ENCODE measurements around the gene KASH5.

DNA sequence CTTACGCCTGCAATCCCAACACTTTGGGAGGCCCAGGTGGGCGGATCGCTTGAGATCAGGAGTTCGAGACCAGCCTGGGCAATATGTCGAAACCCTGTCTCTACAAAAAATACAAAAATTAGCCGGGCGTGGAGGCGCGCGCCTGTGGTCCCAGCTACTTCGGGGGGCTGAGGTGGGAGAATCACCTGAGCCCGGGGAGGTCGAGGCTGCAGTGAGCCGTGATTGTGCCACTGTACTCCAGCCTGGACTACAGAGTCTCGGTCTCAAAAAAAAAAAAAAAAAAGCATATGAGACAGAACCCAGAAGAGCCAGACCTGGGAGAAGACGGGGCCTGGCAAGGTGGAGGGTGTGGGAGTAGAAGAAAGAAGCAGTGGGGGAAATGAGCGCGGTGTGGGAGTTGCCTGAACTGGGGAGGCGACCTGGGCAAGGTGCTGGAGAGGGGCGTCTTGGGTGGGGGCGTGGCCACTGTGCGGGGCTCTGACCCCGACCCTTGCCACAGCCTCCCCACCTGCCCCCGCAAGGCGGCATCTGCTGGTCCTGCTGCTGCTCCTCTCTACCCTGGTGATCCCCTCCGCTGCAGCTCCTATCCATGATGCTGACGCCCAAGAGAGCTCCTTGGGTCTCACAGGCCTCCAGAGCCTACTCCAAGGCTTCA, 23.8 kb upstream of the KASH5 start:
- TF ChIP-seq, protein P1, sequence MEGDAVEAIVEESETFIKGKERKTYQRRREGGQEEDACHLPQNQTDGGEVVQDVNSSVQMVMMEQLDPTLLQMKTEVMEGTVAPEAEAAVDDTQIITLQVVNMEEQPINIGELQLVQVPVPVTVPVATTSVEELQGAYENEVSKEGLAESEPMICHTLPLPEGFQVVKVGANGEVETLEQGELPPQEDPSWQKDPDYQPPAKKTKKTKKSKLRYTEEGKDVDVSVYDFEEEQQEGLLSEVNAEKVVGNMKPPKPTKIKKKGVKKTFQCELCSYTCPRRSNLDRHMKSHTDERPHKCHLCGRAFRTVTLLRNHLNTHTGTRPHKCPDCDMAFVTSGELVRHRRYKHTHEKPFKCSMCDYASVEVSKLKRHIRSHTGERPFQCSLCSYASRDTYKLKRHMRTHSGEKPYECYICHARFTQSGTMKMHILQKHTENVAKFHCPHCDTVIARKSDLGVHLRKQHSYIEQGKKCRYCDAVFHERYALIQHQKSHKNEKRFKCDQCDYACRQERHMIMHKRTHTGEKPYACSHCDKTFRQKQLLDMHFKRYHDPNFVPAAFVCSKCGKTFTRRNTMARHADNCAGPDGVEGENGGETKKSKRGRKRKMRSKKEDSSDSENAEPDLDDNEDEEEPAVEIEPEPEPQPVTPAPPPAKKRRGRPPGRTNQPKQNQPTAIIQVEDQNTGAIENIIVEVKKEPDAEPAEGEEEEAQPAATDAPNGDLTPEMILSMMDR (IDR thresholded peaks at IDR 0.05) = no peak
- no peak for TF ChIP-seq POLR2A (IDR thresholded peaks at IDR 0.05)
